Right atrium auricular region (tissue), 2 donors: Measurements from ENCODE around the gene CRABP1. TPM values are rescaled to one million over a fixed set of nuclear protein-coding genes. Genes with fewer than 3 reads are reported as not detected.

Experiments used
- DNase-seq: peaks from one replicate; pipeline ENCODE4 v3.0.0-alpha.2; 2019; ENCODE audit warnings: low spot score
- H3K27ac ChIP-seq, 2 donors: fragments of 200-600 bp; sonication (generic); 1 replicate in 1 of 2; 2 replicates in 1 of 2; pipeline ENCODE4 v1.5.1; 2016 to 2019
- H3K27me3 ChIP-seq, 2 donors: fragments of 200-600 bp; sonication (generic); one replicate each; pipeline versions ENCODE4 v1.5.1 to v1.6.0; 2017 to 2019
- H3K36me3 ChIP-seq: fragments of 200-600 bp; sonication (generic); one replicate; pipeline ENCODE4 v1.5.1; 2016
- H3K4me1 ChIP-seq, 2 donors: fragments of 200-600 bp; sonication (generic); one replicate each; pipeline versions ENCODE4 v1.5.1 to v1.6.0; 2017 to 2019
- H3K4me3 ChIP-seq, 2 donors: fragments of 200-600 bp; sonication (generic); 1 replicate in 1 of 2; 2 replicates in 1 of 2; pipeline ENCODE4 v1.5.1; 2017 to 2019; ENCODE audit warnings: mild to moderate bottlenecking in 1 of 2, moderate library complexity in 1 of 2
- H3K9me3 ChIP-seq, 2 donors: fragments of 200-600 bp; sonication (generic); one replicate each; pipeline ENCODE4 v1.5.1; 2019
- CTCF ChIP-seq, 2 donors: fragments of 200-600 bp; sonication (generic); IDR thresholded peaks; one replicate each; pipeline ENCODE4 v1.5.1; 2019; ENCODE audit warnings: antibody characterized with exemption in 2 of 2
- total RNA-seq, 2 donors: library from RNA; depleted of rRNA; stranded (reverse); fragments of >200 nt; gene quantifications; one replicate each; pipeline ENCODE4 v1.1.0, GENCODE V29; 2016

Gene CRABP1
- total RNA-seq, 2 donors from 2014 or later = not detected

GRCh38 chr15:78392430-78392829, 52.3 kb downstream of the CRABP1 start:
- H3K27me3 ChIP-seq = no peaks in the 10 kb centered on the region
- H3K4me3 ChIP-seq = no peak overlapping the region
- H3K36me3 ChIP-seq = no peaks in the 10 kb centered on the region
- no peaks in the 10 kb centered on the region for H3K4me1 ChIP-seq
- no peak for DNase-seq
- H3K9me3 ChIP-seq = no peaks in the 10 kb centered on the region
- no peak overlapping the region for H3K27ac ChIP-seq
- no peak for TF ChIP-seq CTCF (IDR thresholded peaks at IDR 0.05)

- TF ChIP-seq CTCF (IDR thresholded peaks at IDR 0.05) = no peak
- H3K4me3 ChIP-seq = no peak overlapping the region
- H3K4me1 ChIP-seq = no peaks in the 10 kb centered on the region
- H3K27me3 ChIP-seq = no peaks in the 10 kb centered on the region
- no peak for DNase-seq
- H3K9me3 ChIP-seq = no peaks in the 10 kb centered on the region
- H3K27ac ChIP-seq = no peak overlapping the region
- H3K36me3 ChIP-seq = no peaks in the 10 kb centered on the region
Observed at GRCh38 chr15:78393137-78393536, 53.0 kb downstream of the CRABP1 start.

- no peak for DNase-seq
- Histone ChIP-seq H3K4me3 (no peak overlapping the region), H3K27ac (no peak overlapping the region), H3K27me3 (no peaks in the 10 kb centered on the region), H3K9me3 (no peaks in the 10 kb centered on the region), H3K4me1 (no peaks in the 10 kb centered on the region), H3K36me3 (no peaks in the 10 kb centered on the region)
- TF ChIP-seq CTCF (IDR thresholded peaks at IDR 0.05) = no peak
Observed at GRCh38 chr15:78394026-78394425, 53.9 kb downstream of the CRABP1 start.

- H3K4me3 ChIP-seq = no peak overlapping the region
- H3K27ac ChIP-seq = no peak overlapping the region
- H3K4me1 ChIP-seq = no peaks in the 10 kb centered on the region
- no peaks in the 10 kb centered on the region for H3K9me3 ChIP-seq
- no peak for TF ChIP-seq CTCF (IDR thresholded peaks at IDR 0.05)
- no peaks in the 10 kb centered on the region for H3K27me3 ChIP-seq
- H3K36me3 ChIP-seq = no peaks in the 10 kb centered on the region
- no peak for DNase-seq
Observed at GRCh38 chr15:78394981-78395616, 54.9 kb downstream of the CRABP1 start.

- H3K4me3 ChIP-seq = no peak overlapping the region
- no peaks in the 10 kb centered on the region for H3K9me3 ChIP-seq
- H3K27ac ChIP-seq = no peak overlapping the region
- no peaks in the 10 kb centered on the region for H3K36me3 ChIP-seq
- TF ChIP-seq CTCF (IDR thresholded peaks at IDR 0.05) = no peak
- no peaks in the 10 kb centered on the region for H3K27me3 ChIP-seq
- DNase-seq = no peak
- no peaks in the 10 kb centered on the region for H3K4me1 ChIP-seq
Observed at GRCh38 chr15:78396186-78396814, 56.1 kb downstream of the CRABP1 start.

- no peak for DNase-seq
- TF ChIP-seq CTCF (IDR thresholded peaks at IDR 0.05) = no peak
- no peak overlapping the region for H3K4me3 ChIP-seq
- H3K27me3 ChIP-seq = no peaks in the 10 kb centered on the region
- H3K4me1 ChIP-seq = no peaks in the 10 kb centered on the region
- no peak overlapping the region for H3K27ac ChIP-seq
- no peaks in the 10 kb centered on the region for H3K36me3 ChIP-seq
- no peaks in the 10 kb centered on the region for H3K9me3 ChIP-seq
Observed at GRCh38 chr15:78396976-78397375, 56.8 kb downstream of the CRABP1 start.
